Prostate gland (tissue), 2 donors: ENCODE results near the gene ACSS3.

ENCODE experiments used
- CTCF ChIP-seq, 4 experiments: fragments of 200-600 bp in 2 of 4; fragments of 450-650 bp in 2 of 4; sonication (generic) in 2 of 4; IDR thresholded peaks; 1 replicate in 3 of 4; 2 replicates in 1 of 4; pipeline ENCODE4 v1.5.1; 2016 to 2019; ENCODE audit warnings: antibody characterized with exemption in 4 of 4, mild to moderate bottlenecking in 2 of 4, moderate library complexity in 2 of 4
- POLR2A ChIP-seq: fragments of 450-650 bp; IDR thresholded peaks from one replicate; pipeline ENCODE4 v1.6.1; 2016; ENCODE audit warnings: antibody characterized with exemption, mild to moderate bottlenecking

GRCh38 chr12:81125691-81126090, 47.8 kb downstream of the ACSS3 start:
- TF ChIP-seq CTCF (IDR thresholded peaks at IDR 0.05) = no peak
- no peak for TF ChIP-seq POLR2A
